ENCODE measurements around the gene CWC22.
"Not testable (repeated sequence)": the region's sequence is repeated elsewhere in the genome, so short reads cannot be mapped to it uniquely, and the experiment has no call there.

CWC22 gene

DNA sequence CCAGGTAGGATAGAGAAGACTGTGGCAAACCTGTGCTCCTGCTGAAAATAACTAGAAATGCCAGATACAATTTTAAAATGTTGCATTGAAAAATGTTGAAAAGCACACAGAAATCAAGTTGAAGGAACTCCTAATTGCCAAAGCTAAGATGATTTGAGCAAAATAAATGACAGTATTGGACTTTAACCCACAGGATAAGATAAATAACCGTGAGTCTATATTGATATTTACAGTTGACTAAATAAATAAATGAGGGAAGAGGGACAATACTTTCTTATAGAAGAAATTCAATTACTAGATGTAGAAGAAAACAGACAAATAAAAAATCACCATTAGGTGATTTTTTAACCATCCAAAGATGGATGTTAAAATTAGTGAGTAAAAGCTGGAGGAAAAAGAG, 59.0 kb downstream of the CWC22 start:
- DNase-seq: no peak

DNA sequence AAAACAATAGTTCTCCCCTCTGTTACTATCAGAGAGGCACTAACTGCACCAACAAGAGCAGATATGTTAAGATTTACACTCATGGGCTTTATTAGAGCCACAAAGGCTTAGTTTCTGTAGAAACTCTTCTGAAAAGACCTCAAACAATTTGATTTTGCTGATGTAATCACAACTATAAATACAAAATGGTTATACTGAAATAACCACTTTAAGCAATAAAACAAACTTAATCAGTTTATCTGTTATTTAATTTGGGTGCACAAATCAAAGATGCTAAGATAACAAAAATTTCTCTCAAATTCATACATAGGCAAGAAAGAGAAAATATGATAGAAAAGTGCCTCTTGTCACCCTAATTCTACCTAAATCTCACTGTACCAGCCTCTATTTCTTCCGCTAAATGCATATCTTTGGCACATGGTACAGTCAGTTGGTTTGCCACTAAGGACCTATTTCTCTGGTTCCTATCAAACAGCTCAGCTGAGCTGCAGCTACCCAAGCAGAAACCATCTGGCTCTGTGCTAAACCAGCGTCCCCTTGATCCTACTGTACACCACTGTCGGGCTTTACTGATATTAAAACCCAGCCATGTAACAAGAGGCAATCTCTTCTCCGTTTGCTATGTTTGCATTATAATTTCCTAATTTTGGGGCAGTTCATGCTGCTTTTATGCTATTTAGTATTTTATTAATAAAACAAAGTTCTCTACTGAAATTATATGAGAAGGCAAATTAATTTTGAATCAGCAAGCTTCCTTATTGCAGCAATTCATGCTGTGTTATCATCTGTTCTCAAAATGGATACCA, 60.1 kb downstream of the CWC22 start:
- no peak for DNase-seq

DNA sequence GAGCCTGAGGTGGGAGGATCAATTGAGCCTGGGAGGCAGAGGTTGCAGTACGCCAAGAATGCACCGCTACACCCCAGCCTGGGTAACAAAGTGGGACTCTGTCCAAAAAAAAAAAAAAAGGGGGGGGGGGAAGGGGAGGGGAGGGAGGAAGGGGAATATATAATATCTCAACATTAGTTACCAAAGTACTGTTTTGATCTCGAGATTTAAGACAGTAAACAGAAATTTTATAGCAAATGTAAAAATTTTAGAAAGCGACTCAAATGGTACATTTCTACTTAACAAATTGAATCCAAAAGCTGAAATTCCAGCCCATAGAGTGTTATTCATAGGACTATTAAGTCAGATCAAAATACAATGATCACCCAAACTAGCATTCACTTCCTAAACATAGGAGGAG, 60.8 kb downstream of the CWC22 start:
- DNase-seq: no peak

DNA sequence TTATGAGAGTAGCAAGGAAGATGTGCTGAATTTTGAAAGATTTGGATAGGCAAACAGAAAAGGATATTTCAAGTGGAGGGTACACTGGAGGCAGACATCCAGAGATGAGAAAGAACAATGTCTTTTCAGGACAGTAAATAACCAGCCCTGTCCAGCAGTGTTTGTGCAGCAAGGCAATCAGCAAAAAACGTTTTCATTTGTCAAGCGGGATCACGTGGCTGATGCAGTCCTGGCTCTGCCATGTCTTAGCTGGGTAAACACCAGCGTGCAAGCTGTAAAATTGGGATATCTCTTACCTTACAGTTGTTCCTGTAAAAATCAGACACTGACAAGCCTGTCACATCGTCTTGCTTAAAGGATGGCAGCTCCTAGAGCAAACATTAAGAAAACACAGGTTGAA, 67.8 kb downstream of the CWC22 start:
- no peak for DNase-seq

DNA sequence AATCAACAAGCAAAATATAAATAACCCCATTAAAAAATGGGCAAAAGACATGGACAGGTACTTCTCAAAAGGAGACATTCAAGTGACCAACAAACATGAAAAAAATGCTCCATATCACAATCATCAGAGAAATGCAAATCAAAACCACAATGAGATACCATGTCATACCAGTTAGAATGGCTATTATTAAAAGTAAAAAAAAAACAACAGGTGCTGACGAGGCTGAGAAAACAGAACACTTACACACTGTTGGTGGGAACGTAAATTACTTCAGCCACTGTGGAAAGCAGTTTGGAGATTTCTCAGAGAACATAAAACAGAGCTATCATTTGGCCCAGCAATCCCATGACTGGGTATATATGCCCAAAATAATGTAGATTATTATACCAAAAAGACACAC, 69.1 kb downstream of the CWC22 start:
- no peak for DNase-seq

DNA sequence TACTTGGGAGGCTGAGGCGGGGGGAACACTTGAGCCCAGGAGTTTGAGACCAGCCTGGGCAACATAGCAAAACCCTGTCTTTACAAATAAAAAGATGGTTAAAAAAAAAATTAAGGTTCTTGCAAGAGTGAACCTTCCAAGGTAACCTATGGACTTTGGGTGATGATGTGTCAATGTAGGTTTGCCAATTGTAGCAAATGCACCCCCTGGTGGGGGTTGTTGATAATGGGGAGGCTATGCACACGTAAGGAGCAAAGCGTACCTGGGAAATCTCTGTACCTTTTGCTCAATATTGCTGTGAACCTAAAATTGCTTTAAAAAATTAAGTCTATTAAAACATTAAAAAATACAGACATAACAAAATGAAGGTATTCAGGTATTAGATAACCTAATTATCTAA, 70.4 kb downstream of the CWC22 start:
- peak; percentile 16 for DNase-seq

DNA sequence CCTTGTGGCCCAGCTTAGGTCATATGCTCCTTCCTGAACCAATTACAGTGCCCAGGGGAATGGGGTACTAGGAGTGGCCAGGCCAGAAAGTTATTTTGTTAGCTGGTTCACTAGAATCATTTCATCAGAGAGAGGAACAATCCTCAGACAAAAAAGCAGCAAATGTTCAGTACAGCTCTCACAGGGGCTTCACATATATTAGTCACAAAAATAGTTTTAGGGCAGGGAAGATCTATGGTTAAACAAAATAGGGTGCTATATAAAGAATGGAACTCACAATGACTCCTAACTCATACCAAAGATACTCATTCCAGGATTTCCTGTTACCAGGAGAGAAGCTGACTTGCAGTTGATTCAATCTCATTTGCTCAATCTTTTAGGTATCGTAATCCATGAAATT, 71.0 kb downstream of the CWC22 start:
- DNase-seq: no peak

DNA sequence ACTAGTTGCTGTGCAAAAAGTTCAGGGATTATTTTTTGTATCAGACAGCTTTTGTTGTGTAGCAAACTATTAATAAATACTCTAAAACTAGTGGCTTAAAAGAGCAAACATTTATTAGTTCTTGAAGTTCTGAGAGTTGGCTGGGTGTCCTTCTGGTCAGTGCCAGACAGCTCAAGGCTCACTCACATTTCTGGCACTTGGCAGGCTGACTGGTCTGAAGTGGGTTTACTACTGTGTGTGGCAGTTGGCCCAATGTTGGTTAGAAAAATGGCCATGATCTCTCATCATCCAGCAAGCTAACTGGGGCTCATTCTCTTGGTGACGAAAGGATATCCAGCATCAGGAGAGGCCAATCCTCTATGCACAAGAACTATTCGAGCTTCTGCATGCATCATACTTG, 74.3 kb downstream of the CWC22 start:
- no peak for DNase-seq

DNA sequence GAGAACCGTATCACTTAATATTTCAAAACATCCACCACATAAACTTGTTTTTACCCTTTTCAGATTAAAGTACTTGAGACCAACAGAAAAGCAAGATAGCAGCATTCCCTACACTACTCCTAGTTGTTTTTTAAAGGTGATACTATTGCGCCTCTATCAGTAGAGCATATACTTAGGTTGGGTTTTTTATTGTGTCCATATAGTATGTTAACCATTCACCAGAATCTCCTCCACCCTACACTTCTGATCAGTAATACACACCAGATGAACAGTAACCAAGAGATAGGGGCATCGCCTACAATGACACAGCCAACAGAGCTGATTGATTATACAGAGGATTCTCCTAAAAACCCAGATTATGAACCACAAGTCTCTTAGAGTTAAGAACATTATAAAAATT, 75.6 kb downstream of the CWC22 start:
- DNase-seq: no peak

DNA sequence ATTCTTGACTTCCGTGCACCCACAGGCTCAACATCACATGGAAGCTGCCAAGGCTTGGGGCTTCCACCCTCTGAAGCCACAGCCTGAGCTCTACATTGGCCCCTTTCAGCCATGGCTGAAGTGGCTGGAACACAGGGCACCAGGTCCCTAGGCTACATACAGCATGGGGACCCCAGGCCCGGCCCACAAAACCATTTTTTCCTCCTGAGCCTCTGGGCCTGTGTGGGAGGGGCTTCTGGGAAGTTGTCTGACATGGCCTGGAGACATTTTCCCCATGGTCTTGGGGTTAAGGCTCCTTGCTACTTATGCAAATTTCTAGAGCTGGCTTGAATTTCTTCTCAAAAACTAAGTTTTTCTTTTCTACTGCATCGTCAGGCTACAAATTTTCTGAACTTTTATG, 77.1 kb downstream of the CWC22 start:
- DNase-seq: not testable (repeated sequence)

DNA sequence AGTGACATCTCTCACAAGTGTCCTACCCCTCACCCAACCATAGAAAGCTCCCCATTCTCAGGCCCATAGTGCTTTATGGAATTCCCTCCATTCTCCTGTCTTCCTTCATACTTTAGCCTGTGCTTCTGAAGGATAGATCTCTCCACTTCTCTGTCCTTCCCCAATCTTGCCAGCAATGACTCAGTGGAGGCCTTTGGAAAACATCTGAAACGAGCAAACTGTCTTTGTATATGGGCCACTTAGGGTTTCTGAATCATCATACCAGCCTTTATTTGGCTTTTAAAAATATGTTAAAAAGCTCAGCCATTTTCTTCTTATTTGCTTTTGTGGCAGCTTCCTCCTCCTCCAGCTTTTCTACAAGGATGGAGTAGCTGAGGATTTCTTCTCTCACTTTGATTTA, 80.1 kb downstream of the CWC22 start:
- DNase-seq: no peak

DNA sequence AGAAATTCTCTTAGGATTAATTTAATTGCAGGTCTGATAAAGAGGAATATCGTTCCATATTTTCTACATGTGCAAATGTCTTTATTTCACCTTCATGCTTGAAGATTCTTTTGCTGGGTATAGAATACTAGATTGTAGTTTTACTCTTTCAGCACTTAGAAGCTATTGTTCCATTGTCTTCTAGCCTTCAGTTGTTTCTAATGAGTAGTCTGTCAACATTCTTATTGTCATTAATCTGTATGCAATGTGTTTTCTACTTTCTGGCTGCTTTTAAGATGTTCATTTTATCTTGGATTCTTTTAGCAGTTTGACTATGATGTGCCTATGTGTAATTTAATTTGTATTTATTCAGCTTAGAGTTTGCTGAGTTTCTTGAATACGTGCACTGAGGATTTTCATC, 81.4 kb downstream of the CWC22 start:
- no peak for DNase-seq

DNA sequence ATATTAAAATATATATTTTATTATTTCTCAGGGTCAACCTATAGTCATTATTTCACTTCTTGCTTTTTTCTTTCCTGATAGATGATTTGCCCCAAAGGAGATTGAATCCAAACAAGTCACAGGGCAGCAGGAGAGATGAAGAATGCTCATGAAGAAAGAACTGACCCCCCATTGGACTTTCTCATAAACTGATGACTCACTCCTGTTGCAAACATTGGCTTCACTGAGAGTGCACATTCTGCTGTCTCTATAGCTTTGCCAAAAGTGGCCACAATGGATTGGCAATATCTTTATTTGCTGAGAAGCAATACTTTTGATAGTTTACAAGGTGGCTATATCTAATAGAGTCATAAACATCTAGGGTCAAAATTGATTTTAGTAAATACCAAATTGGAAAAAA, 89.8 kb downstream of the CWC22 start:
- no peak for DNase-seq

DNA sequence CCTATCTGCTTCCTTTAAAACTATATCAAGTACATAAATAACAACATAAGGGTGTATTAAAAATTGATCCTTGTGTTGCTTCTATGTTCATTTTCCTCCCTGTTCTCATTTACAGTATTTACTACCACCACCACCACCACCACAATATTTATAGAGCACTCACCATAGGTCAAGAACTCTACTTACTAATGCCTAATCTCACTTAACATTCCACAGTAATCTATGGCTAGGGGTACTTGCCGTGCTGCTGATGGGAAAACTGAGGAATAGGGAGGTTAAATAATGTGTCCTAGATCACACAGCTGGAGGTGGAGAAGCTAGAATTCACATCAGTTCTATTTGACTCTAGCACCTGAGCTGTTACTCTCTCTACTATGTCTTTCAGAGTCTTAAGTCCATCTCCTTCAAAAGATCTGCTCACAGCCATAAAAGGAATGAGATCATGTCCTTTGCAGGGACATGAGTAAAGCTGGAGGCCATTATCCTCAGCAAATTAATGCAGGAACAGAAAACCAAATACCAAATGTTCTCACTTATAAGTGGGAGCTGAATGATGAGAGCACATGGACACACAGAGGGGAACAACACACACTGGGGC, 91.6 kb downstream of the CWC22 start:
- DNase-seq: no peak

DNA sequence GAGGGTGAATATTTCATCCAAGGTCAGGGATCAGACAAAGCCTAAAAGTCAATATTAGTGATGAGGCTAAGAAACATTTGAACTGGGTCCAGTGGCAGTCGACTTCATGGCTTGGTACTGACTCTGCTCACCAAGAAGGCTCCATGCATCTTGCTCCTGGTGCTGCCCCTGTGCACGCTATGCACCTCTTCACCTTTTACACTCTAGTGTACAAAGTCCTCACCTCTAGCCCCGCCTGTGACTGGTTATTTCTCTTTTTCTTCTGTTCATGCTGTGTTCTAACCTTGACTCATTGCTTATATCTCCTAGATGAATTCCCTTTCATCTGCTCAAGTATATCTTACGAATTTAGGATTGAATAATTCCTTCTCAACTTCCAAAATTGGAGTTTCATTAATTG, 93.3 kb downstream of the CWC22 start:
- no peak for DNase-seq

DNA sequence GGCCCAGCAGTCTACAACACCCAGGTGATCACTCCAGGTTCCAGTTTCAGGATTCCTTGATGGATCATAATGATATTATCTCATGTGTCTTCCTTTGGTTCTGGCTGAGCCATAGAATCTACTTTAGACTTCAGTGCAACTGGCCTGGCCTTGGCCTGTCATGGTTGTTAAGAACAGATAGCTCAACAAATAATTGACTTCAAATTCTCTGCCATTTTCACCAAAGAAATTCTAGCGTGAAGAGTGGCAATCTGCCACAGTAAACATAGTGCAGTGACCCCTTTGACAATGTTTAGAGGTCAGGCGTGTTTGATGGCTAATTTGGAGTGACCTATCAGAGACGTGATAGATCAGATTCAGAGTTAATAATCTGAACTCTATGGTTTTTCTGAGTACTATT, 95.5 kb downstream of the CWC22 start:
- no peak for DNase-seq

DNA sequence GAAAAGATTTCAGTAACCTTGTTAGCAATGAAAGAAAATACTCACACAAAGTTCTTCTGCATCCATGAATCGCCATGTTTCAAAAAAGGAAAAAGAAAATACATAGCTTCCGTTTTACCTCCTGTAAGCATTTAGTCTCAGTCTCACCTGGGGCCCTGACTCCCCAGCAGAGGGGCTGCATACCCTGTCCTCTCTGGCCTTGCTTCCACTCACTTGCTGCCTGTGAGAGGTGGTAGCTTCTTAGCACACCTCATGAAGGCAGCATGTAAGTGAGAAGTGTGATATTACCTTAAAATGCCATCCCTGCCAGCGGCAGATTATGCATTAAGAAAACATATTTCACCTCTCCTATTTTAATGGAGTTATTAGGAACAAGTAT, 96.4 kb downstream of the CWC22 start:
- DNase-seq: no peak

DNA sequence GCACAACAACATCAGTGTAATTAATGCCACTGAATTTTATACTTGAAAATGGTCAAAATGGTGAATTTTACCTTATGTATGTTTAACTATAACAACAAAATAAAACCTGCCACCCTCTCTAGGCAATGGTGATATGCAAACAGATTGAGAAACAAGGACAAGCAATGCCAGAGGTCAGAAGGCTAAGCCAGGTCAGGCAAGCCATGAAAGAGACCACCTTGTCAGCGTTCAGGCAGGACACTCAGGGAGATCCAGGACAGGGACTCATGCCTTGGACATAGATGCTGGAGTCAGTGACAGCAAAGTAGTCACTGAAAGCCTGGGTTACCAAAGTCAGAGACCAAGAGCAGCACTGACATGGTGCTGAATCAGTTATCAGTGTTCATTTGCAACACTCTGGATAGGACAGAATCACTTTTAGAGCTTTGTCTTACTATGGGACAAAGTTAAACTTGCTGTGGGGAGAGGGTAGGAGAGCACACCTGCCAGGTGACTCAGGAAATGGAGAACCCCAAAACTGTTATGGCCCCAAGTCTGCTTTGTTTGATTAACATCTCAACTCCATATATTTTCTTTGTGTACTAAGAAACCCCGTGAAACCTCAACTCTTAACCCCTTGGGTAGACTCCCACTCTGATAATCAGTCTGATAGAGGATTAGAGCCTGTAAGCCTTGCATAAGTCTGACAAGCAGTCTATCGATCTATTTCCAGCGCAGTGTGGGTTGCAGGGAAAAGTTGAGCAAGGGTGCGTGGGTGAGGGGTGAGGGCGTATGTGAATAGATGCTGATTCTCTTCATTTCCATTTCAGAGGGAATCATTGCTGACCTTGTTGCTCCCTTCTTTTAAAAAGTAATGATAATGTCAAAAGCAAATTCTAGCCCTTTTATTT, 97.0 kb downstream of the CWC22 start:
- no peak for DNase-seq

DNA sequence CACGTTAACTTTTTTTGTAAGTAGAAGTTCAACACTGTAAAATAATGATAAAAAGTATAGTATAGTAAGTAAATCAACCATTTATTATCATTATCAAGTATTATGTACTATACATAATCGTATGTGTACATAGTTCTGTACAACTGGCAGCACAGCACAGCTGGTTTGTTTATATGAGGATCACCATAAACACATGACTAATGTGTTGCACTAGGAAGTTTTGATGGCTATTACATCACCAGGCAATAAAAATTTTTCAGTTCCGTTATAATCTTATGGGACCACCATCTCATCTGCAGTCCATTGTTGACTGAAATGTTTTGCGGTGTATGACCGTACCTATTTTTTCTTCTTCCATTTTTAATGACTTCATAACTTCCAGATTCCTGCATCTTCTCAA, 106.4 kb downstream of the CWC22 start:
- DNase-seq: no peak

DNA sequence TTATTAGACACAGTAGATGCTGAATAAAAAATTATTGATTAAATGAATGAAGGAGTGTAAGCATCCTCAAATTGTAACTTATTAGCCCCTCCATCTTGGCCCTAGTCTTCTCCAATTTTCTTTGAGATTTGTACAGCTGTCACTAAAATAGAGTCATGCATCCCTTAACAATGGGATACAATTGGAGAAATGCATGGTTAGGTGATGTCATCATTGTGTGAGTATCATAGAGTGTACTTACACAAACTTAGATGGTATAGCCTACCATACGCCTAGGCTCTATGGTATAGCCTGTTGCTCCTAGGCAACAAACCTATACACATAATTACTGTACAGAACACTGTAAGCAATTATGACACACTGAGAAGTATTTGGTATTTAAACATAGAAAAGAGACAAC, 107.4 kb downstream of the CWC22 start:
- DNase-seq: no peak

DNA sequence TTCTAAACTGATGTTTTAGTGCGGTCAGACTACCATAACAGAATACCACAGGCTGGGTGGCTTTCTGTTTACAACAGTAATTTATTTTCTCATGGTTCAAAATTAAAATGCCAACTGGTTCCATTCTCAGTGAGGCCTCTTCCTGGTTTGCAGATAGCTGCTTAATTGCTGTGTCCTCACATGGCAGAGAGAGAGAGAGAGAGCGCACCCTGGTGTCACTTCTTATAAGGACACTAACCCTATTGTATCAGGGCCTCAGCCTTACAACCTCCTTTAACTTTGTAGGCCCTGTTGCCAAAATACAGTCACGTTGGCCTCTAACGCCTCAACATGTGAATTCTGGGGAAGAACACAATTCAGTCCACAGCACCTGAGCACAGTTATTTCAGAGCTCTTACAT, 108.2 kb downstream of the CWC22 start:
- no peak for DNase-seq
